HG03095 (cell line): ENCODE measurements around the gene FNIP2.

Source experiments
- ATAC-seq: cut with Tn5 transposase; IDR thresholded peaks from one replicate; pipeline ENCODE4 v1.9.1; 2021; ENCODE audit warnings: moderate library complexity; ENCODE audit not compliant: unreplicated experiment

FNIP2 gene

DNA sequence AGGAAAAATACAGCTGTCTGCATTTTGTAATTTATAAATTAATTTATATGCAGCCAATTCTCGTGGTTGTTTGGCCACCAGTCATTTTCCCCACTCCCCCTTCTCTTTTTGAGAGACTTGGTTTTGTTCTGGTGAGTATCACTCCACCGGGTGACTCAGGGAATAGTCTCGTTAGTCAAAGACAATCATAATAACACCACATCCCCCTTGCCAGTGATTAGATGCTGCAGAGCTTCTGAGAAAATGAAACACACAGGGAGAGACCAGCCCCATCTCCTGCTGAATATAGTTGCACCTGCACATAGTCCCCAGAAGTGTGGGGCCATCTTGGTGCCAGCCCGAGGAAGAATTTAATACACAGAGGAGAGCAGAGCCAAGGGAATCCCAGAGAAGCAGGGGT, 8.0 kb upstream of the FNIP2 start:
- ATAC-seq = no peak

DNA sequence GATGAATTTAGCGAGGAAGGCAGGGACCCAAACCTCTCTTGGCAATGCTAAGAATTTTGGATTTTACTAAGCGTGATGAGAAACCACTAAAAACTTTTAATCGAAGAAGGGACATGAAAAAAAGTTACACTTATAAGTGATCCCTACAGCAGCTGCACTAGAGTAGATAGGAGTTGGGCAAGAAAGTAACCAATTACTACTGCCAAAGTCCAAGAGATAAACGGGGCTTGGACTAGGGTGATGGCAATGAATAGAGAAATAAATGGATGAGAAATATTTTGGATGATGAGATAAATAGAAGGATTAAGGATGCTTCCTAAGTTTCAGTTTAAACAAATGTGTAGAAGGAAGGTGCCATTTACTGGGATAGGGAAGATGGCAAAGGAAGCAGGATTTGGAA, 6.3 kb upstream of the FNIP2 start:
- ATAC-seq = no peak

DNA sequence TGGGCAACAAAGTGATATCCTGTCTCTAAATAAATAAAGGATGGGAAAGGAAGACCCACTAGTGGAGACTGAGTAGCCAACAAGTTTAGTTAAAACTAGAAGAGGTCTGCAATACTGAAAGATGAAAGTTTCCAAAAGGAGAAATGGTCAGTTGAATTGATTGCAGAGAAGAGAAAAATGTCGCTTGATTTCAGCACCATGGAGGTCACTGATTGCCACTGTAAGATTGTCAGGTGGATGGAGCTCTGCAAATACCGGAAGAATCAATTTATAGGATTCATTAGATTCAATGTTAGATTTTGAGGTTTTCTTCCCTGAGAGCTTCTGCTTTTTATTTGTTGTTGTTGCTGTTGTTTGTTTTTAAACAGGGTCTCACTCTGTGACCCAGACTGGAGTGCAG, 5.4 kb upstream of the FNIP2 start:
- ATAC-seq = no peak

DNA sequence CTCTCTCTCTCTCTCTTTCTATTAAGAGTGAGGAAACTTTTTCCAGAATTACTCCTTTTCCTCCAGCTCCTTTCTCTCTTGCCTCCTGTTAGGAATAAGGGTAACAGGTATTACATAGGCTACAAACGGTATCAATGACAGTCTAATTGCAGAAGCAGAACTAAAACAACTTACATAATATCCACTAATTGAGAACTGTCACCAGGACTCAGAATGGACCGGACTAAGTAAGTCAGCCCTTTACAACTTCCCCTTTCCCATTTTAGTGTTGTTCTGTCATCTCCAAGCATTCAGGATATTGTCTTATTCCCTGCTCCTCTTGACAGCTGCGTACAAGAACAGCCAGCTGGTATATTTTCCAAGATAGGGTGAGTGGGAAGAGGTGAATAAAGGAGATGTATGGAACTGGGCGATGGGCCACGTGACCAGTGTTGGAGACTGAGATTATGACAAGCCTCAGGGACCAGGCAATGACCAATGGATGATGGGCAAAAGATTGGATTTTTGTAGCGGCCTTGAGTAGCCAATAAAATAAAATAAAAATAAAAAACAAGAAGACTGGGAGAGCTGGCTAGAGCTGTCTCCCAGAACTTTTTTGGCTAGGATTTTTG, 2.3 kb upstream of the FNIP2 start:
- no peak for ATAC-seq

DNA sequence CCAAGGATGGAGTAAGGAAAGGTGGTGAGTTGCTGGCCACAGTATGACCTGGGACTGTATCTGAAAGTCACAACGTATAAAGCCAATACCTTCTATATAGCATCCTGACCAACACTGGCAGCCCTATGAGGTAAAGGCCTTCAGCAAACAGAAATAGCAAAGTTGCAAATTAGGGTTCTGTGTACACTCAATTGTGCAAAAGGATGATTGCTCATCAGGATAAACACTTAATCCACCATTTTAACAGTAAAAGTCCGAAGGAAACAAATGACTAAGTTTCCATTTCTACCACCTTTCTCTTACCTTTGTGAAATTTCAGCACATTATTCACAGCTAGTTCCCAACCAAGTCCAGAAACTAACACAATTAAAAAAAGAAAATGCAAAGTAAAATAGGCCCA, 1.4 kb upstream of the FNIP2 start:
- ATAC-seq = no peak

DNA sequence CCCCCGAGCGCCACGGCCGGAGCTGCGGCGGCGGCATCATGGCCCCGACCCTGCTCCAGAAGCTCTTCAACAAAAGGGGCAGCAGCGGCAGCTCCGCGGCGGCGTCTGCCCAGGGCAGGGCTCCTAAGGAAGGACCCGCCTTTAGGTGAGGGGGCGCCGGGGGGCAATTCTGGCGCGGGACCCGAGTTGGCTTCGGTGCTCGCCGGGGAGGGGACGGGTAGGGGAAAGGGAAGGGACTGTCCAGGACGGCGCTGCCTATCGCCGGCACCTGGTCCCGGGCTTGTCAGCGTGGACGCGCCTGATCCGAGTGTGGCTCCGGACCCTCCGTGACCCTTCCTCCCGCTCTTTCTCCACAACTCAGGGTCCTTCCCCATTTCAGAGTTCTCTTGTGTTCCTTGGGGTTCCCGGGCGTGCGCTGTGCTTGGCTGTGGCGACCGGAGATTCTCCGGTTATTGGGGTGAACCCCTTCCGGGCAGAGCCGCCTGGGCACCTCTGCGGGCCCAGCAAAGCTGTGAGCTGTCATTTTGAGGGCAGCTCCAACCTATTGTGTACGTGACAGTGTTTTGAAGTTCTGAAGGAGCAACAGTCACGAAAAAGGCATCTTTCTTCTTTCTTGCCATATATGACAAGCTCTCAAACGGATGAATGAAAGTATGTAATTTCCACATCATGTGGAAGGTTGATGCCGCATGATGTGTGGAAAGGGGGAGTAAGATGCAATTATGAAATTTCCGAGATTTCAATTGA, 522 bp downstream of the FNIP2 start:
- peak; percentile 23 for ATAC-seq

DNA sequence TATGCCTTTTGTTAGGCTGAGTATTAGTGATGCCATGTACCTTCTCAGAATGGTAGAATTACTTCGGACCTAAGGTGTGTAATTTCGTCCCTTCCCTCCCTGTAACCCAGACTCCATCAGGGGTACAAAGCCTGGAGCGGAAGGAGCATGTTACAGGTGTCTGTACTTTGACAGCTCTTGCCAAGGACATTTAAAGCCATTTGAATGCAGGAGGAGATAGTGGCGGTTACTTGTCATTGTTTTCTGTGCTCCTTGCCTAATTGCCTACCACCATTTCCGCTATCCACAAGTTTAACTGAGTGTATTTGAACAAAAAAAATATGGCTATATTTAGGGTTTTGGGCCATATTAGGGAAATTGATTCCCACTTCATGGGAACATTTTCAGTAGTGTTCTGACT, 1.8 kb downstream of the FNIP2 start:
- ATAC-seq = no peak

DNA sequence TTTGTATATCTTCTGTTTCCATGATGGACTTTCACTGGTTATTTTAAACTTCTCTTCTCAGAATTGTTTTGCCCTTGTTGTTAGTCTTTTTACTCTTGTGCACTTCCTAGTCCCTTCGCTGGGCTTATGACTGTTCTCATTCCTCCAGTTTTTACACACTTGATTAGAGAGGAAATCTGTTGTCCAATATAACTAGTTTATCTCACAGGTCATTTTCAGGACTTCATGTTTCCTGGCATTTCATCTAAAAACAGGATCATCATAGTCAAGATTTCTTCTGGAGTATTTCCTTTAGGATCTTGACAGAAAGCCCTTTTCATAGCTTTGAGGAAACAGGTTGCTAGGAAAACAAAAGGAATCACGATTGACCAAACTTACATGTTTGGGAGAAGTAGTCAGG, 3.0 kb downstream of the FNIP2 start:
- no peak for ATAC-seq

DNA sequence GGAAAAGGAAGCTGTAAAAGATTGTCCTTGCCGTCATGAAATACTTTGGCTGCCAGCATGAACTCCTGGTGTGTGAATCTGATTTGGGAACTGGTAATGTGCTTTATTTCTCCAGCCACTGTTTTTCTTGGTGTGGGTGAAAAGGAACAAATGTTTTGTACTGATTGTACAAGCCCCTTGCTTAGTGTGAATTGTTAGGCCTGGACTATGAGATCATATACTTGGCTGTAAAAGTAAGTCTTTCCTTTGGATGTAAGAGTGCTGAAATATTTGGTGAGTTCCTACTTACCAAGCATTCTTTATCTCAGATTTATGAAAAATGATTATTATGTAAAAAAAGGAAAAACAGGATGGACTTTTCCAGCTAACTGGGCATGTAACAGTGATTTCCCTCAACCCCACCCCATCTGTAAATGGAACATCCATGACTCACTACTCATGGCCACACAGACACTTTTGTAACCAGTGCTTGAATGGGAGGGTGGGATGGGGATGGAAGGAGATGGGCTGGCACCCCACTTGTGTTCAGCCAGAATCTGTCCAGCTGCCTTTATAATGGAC, 6.3 kb downstream of the FNIP2 start:
- no peak for ATAC-seq

DNA sequence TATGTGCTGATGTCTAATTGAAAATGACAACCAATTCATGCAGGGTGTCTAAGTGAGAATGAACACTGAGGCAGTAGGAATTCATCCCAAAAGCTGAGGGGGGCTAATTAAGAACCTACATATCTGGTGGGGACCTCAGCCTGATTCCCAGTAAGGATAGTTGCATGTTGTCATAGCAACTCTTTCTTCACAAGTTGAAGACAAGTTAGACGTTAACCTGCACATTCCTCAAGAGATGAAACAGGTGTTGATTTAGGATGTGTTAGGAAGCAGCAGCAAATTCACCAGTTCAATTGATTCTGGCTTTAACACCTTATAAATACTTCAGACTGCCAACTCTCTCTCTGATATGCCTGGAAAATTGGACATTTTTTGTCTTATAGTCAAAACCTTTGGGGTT, 7.3 kb downstream of the FNIP2 start:
- ATAC-seq = no peak

DNA sequence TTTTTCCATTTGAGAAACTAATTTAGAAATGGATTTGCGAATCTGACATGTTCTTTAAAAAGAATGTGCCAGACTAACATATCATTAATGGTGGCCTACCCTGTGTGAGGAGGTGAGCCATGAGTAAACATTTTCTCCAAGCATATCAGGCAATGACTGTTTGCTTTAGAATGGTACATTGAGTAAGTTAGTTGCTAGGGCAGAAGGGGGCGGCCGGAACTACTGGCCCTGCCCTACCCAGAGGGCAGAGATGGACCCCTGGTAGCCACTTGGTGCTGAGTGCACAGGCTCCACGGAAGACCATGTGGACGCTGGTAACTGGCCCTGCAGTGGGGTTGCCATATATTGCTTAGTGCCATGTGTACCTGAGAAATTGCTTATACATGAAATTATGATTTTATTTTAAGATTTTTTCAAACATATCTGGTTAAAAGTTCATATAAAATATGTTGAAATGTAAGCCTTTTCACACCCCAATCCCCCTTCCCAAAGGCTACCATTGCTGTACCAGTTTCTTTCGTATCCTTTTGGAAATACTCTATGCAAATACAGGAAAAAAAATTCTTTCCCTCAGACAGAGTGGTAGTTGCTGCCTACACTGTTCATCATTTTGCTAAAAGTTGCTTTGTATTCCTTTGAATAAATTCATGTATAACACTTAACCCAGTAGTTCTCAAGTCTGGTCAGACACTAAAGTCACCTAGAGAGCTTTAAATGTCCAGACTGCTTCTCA, 8.8 kb downstream of the FNIP2 start:
- ATAC-seq = no peak

DNA sequence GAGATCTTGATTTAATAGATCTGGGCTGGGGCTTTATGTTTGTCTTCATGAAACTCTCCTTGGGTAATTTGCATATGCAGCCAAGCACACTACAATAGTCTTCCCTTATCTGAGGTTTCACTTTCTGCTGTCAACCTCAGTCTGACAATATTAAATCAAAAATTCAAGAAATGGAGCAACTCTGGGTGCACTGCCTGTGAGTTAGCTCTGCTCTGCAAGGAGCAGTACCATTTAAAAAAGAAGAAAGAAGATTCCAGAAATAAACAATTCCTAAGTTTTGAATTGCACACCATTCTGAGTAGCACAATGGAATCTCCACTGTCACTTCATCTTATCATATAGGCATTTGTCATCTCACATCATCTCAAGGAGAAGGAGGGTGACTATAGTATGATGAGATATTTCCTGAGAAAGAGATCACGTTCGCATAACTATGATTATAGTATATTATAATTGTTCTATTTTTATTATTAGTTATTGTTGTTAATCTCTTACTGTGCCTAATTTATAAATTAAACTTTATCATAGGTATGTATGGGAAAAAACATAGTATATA, 9.4 kb downstream of the FNIP2 start:
- ATAC-seq = peak; percentile 96

DNA sequence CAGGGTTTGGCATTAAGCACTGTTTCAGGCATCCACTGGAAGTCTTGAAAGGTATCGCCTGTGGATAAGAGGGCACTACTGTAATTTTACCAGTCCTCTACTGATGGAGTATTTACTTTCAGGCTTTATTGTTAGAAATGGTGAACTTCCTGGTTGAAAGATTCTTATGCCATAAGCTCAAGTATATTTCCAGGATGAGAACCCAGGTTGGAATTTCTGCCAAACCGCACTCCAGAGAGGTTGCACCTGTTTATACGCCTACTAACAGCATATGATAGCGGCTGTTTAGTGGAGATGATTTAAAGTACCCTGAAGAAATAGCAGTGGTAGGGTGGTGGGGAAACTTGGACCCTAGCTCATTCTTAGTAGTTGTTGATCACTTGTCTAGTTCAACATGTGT, 9.9 kb downstream of the FNIP2 start:
- no peak for ATAC-seq

DNA sequence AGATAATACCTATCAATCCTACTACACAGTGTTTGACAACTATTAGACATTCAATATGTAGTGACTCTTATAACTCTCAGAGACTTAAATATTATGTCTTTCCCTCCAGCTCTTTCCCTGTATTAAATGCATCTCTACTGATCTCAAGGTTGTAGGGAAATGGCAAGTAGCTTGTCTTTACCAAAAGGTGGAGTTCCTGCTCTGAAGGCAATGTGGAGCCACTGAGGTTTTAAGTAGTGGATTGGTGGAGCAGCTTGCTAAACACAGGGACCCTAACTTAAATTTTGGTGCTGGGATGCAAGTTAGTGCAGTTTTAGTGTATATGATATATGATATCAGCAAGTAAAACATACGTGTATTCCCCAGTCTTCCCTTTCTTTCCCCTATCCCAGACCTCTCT, 13.1 kb downstream of the FNIP2 start:
- ATAC-seq = no peak

DNA sequence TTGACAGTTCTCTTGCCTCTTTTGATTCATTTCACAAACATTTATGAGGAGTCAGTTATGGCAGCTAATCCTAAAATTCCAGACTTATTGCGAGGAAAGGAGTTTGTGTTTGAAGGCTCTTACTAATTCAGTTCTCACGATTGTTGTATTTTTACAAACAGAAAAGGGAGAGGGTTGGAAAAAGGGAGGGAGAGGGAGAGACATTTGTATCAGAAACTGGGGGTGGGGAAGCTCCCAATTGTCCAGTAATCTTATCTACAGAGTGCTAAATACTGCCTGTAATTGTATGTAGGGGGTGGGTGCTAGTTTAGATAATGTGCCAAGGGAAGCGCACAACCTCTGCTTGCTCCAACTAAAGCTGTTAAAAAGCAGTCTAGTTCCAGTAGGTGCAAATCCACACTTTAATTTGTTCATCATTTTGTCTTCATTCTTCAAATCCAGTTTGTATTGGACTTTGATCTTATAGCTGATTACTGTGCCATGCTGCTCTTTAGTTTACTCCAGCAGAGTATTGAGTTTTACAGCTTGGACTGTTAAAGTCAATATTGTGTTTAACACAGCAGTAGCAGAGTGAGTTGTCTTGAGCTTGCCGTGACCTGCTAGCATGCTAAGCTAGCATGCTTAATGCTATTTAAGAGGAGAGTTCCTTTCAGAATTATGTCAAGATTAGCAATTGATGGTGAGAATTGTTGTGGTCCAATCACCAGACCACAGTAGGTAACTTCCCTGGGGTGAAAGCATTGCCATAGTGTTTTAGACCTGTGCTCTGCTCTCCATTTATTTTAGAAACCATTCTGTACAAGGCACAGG, 13.9 kb downstream of the FNIP2 start:
- no peak for ATAC-seq

DNA sequence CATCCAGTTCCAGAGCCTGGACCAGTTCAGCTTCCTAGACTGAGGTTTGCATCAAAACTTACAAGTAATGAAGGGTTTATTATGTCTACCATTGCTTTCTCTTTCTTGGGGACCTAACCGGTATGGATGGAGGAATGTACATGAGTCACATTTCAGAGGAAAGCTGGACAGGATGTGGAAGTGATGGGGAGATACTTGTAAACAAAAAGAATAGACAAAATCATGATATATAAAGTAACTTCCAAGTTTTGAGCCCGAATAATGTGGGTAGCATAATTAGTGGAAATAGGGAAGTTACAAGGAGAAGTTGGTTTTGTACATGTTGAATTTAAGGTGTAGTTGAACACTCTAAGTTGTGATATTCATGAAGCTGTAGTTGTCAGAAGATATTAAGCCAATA, 15.0 kb downstream of the FNIP2 start:
- no peak for ATAC-seq

DNA sequence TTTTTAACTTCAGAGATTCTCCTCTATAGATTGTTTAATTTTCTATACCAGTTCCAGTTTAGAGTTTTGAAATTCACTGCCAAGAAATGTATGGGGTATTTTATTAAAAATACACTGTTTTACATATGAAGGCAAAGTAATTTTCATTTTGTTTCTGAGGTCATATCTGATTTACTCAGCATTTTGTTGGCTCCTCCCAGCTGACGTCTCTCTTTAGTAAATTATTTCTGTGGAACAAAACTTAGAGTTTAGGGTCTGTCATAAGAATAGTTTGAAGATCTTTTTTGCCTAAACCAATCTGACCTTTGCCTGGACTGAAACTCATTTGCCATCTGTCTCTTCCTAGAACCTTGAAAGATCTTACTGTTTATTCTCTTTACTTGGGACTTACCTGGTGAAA, 16.9 kb downstream of the FNIP2 start:
- no peak for ATAC-seq

DNA sequence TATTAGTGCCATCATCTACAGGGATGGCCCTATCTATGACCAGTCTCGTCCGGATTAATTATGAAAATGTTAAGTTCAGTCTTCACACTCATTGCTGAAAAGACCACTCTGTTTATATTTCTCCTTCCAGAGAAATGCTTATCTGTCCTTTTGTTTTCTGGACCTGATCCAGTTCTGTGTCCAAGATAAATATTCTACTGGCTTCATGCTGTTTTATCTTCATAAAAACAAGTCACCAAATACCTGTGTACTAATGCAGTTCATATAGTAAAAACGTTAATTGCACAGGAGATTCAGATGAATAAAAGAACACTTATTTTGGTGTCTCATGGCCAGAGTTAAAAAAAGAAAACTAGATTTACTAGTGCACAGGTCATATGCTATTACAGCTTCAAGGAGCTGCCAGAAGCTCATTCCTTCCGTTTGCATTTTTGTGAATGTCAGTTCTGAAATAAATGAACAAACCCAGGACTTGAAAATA, 17.3 kb downstream of the FNIP2 start:
- ATAC-seq = no peak

DNA sequence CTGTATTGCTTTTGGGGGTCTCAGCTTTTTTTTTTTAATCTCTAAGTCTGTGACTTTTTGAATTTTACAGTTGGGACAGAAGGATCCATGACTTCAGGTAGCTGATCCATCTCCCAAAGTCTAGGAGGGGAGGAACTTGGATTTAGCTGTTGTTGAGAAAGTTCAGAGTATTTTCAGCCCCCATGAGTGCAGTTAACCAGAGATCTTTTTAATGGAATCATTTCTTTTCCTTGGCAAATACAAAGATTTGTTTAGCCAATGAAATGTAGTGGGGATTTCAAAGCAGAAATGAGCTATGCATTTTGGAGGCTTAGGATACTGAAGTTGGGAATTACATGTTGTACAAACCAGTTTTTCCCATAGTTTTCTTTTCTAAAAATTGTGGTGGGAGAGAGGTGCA, 18.1 kb downstream of the FNIP2 start:
- no peak for ATAC-seq

DNA sequence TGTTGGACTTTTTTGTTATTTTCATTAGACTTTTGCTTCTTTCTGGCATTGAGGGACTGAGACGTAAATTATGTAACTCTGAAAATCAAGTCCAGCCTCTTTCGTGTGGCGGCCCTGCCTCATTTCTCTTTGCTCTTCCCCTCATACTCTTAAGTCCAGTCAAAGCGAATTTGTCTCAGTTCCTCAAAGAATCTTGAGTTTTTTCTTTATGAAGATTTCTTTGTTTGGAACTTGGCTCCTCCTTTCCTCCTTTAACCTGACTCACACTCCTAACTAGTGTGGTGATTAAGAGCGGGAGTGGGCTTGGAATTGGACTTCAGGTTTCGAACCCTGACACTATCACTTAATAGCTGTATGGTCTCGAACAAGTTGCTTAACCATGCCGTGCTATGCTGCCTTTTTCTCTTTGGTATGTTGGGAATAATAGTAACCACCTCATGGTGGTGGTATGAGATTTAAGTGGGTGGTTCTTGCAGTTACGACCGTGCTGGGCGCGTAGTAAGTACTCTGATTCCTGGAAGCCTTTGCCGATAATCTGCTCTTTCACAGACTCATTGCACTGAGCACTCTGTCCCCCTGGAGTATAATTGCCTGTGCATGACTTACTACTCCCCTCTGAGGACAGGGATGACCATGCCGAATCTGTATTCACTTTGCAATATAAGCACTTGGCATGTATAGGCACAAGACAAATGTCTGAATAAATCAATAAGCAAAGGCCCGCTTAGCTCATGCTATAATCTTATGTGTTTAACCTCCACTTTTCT, 19.1 kb downstream of the FNIP2 start:
- ATAC-seq = no peak
